ENCODE results near the gene TSPO2. TPM values are rescaled to one million over a fixed set of nuclear protein-coding genes. Genes with fewer than 3 reads are reported as not detected.

Gene TSPO2
- total RNA-seq, 1 donor from 2014 or later: not detected

- H3K36me3 ChIP-seq: peaks cover 64% of the 10 kb centered on the region
- no peak overlapping the region for H3K4me3 ChIP-seq
- ATAC-seq (no peak), DNase-seq (no peak)
- H3K9me3 ChIP-seq: no peaks in the 10 kb centered on the region
- no peak overlapping the region for H3K27ac ChIP-seq
- no peak for TF ChIP-seq CTCF (IDR thresholded peaks at IDR 0.05)
- H3K4me1 ChIP-seq: peaks cover 19% of the 10 kb centered on the region
- intact Hi-C loops (cut with DNase I): no loop called here
- H3K27me3 ChIP-seq (ENCODE audit: low read depth): no peaks in the 10 kb centered on the region
Observed at GRCh38 chr6:41065550-41066026, 23.3 kb downstream of the TSPO2 start.

GRCh38 chr6:41066867-41067304, 24.6 kb downstream of the TSPO2 start:
- peaks cover 16% of the 10 kb centered on the region for H3K4me1 ChIP-seq
- ATAC-seq: no peak

GRCh38 chr6:41071501-41071922, 29.2 kb downstream of the TSPO2 start:
- intact Hi-C loops (cut with DNase I): no loop called here
- H3K27me3 ChIP-seq (ENCODE audit: low read depth): no peaks in the 10 kb centered on the region
- no peak for TF ChIP-seq CTCF (IDR thresholded peaks at IDR 0.05)
- no peaks in the 10 kb centered on the region for H3K9me3 ChIP-seq
- peak overlapping the region; percentile 99 for H3K27ac ChIP-seq
- peaks cover 42% of the 10 kb centered on the region for H3K4me1 ChIP-seq
- H3K36me3 ChIP-seq: peaks cover 31% of the 10 kb centered on the region
- H3K4me3 ChIP-seq: peak overlapping the region; percentile 93
- peak; percentile 87 for DNase-seq
- no peak for ATAC-seq

More at GRCh38 chr6:41066867-41067304, 24.6 kb downstream of the TSPO2 start:
- Histone ChIP-seq H3K9me3 (no peaks in the 10 kb centered on the region), H3K27me3 (ENCODE audit: low read depth) (no peaks in the 10 kb centered on the region), H3K4me3 (no peak overlapping the region), H3K27ac (no peak overlapping the region), H3K36me3 (peaks cover 57% of the 10 kb centered on the region)
- DNase-seq: peak; percentile 71
- TF ChIP-seq CTCF (IDR thresholded peaks at IDR 0.05): peak; percentile 87
- intact Hi-C loops (cut with DNase I): no loop called here

GRCh38 chr6:41071923-41072835, 29.9 kb downstream of the TSPO2 start, which contains the start of gene OARD1:
TSS of gene OARD1 (minus strand) at chr6:41072356. CDS start at chr6:41071634, 722 bp downstream.
- H3K4me3 ChIP-seq: peak within 1 kb of the TSS; percentile 93
- no peaks in the 10 kb centered on the region for H3K9me3 ChIP-seq
- DNase-seq (peak; percentile 99), ATAC-seq (peak; percentile 89 to 90)
- H3K36me3 ChIP-seq: peaks cover 27% of the 10 kb centered on the region
- H3K27me3 ChIP-seq (ENCODE audit: low read depth): no peaks in the 10 kb centered on the region
- intact Hi-C loops (cut with DNase I): no loop called here
- peak within 1 kb of the TSS; percentile 99 for H3K27ac ChIP-seq
- TF ChIP-seq CTCF (IDR thresholded peaks at IDR 0.05): no peak
- peaks cover 40% of the 10 kb centered on the region for H3K4me1 ChIP-seq

GRCh38 chr6:41072836-41073202, 30.6 kb downstream of the TSPO2 start, which contains the start of gene NFYA:
TSS of gene NFYA (plus strand) at chr6:41072974. CDS start at chr6:41079090, 6,116 bp downstream.
- ATAC-seq (peak; percentile 87 to 95), DNase-seq (peak; percentile 99)
- Histone ChIP-seq H3K9me3 (no peaks in the 10 kb centered on the region), H3K27ac (peak within 1 kb of the TSS; percentile 99), H3K4me3 (peak within 1 kb of the TSS; percentile 93), H3K27me3 (ENCODE audit: low read depth) (no peaks in the 10 kb centered on the region), H3K36me3 (peaks cover 21% of the 10 kb centered on the region), H3K4me1 (peaks cover 40% of the 10 kb centered on the region)
- intact Hi-C loops (cut with DNase I): no loop called here
- no peak for TF ChIP-seq CTCF (IDR thresholded peaks at IDR 0.05)

Data from lower lobe of right lung (tissue), 2 donors.